Tibial nerve (tissue), 4 donors: ENCODE measurements around the gene IL17A. TPM values are rescaled to one million over a fixed set of nuclear protein-coding genes. Genes with fewer than 3 reads are reported as not detected.

Experiments used
- DNase-seq, 2 donors: peaks; one replicate each; pipeline ENCODE4 v3.0.0-alpha.2; 2019; ENCODE audit warnings: low spot score in 2 of 2
- H3K27ac ChIP-seq, 4 donors: fragments of 200-600 bp; sonication (generic) in 3 of 4; one replicate each; pipeline ENCODE4 v1.5.1; 2017 to 2019; ENCODE audit warnings: mild to moderate bottlenecking in 1 of 4
- H3K27me3 ChIP-seq, 2 donors: fragments of 200-600 bp; sonication (generic) in 1 of 2; one replicate each; pipeline versions ENCODE4 v1.5.1 to v1.6.0; 2017 to 2019
- H3K36me3 ChIP-seq, 3 donors: fragments of 200-600 bp; sonication (generic); one replicate each; pipeline ENCODE4 v1.5.1; 2018 to 2019
- H3K4me1 ChIP-seq, 4 donors: fragments of 200-600 bp; sonication (generic) in 3 of 4; one replicate each; pipeline ENCODE4 v1.5.1; 2017 to 2019
- H3K4me3 ChIP-seq, 4 donors: fragments of 200-600 bp; sonication (generic) in 3 of 4; one replicate each; pipeline ENCODE4 v1.5.1; 2017 to 2019; ENCODE audit warnings: mild to moderate bottlenecking in 1 of 4, moderate library complexity in 1 of 4
- H3K9me3 ChIP-seq, 4 donors: fragments of 200-600 bp; sonication (generic) in 3 of 4; one replicate each; pipeline ENCODE4 v1.5.1; 2017 to 2019
- EP300 ChIP-seq, 2 donors: sonication (generic); formaldehyde crosslinking; IDR thresholded peaks; one replicate each; pipeline ENCODE4 v1.6.1; 2017; ENCODE audit warnings: antibody characterized with exemption in 2 of 2, mild to moderate bottlenecking in 1 of 2
- POLR2A ChIP-seq, 2 donors: fragments of 450-650 bp; IDR thresholded peaks; one replicate each; pipeline ENCODE4 v1.6.1; 2017; ENCODE audit warnings: antibody characterized with exemption in 2 of 2, mild to moderate bottlenecking in 2 of 2, moderate library complexity in 2 of 2
- WGBS, 2 donors: methylation state at CpG; one replicate each; pipeline ENCODE4 v1.1.5; 2018; 5-methylcytosine and 5-hydroxymethylcytosine counted together
- total RNA-seq, 4 donors: library from RNA; depleted of rRNA; stranded (reverse); fragments of >200 nt; gene quantifications; one replicate each; pipeline ENCODE4 v1.1.0, GENCODE V29; 2016
- TF ChIP-seq, protein P1 (sequence below), 5 experiments: fragments of 200-600 bp in 3 of 5; fragments of 450-650 bp in 2 of 5; sonication (generic) in 3 of 5; IDR thresholded peaks; one replicate each; pipeline ENCODE4 v1.5.1; 2016 to 2019; ENCODE audit warnings: antibody characterized with exemption in 5 of 5, mild to moderate bottlenecking in 3 of 5, moderate library complexity in 2 of 5

IL17A gene
- total RNA-seq, 4 donors from 2014 or later, result not detected

DNA sequence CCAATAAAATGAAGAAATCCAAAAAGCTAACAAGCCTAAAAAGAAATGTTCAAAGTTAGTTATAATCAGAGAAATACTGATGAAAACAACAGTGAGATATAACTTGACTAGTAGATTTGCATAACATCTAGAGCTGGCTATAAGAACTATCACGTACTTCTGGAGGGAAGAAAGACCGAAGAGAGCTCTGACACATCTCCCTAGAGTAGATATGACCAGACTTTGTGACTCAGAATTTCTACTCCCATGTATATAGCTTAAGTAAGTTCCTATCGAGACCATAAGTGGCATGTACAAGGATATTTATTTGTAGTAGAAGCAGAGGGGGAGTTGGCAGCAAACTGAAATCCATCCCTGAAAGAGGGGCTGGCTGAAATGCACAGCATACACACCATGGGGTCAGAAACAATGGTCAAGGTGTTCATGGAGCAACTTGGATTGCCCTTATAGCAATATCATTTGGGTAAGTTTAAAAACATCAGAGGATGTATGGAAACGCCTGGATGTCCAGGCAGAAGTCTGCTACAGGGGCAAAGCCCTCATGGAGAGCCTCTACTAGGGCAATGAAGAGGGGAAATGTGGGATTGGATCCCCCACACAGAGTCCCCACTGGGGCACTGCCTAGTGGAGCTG, 25.6 kb upstream of the IL17A start:
- 80 to 89% methylated on average over 4 of the region's 4 CpGs for WGBS, 2 donors
- no peaks in the 10 kb centered on the region for H3K27me3 ChIP-seq
- H3K4me1 ChIP-seq, result peaks cover 0 to 13% (median 0%) of the 10 kb centered on the region in 4 donors
- no peak overlapping the region for H3K4me3 ChIP-seq
- no peaks in the 10 kb centered on the region for H3K9me3 ChIP-seq
- no peak for DNase-seq
- TF ChIP-seq EP300 (IDR thresholded peaks at IDR 0.05), result no peak
- TF ChIP-seq POLR2A (IDR thresholded peaks at IDR 0.05), result no peak
- TF ChIP-seq, protein P1, sequence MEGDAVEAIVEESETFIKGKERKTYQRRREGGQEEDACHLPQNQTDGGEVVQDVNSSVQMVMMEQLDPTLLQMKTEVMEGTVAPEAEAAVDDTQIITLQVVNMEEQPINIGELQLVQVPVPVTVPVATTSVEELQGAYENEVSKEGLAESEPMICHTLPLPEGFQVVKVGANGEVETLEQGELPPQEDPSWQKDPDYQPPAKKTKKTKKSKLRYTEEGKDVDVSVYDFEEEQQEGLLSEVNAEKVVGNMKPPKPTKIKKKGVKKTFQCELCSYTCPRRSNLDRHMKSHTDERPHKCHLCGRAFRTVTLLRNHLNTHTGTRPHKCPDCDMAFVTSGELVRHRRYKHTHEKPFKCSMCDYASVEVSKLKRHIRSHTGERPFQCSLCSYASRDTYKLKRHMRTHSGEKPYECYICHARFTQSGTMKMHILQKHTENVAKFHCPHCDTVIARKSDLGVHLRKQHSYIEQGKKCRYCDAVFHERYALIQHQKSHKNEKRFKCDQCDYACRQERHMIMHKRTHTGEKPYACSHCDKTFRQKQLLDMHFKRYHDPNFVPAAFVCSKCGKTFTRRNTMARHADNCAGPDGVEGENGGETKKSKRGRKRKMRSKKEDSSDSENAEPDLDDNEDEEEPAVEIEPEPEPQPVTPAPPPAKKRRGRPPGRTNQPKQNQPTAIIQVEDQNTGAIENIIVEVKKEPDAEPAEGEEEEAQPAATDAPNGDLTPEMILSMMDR (IDR thresholded peaks at IDR 0.05), result no peak
- H3K36me3 ChIP-seq, result no peaks in the 10 kb centered on the region
- no peak overlapping the region for H3K27ac ChIP-seq

- H3K27ac ChIP-seq, result no peak overlapping the region
- no peaks in the 10 kb centered on the region for H3K27me3 ChIP-seq
- peaks cover 0 to 2% (median 0%) of the 10 kb centered on the region in 4 donors for H3K4me1 ChIP-seq
- H3K4me3 ChIP-seq, result no peak overlapping the region
- H3K9me3 ChIP-seq, result no peaks in the 10 kb centered on the region
- no peaks in the 10 kb centered on the region for H3K36me3 ChIP-seq
- 68 to 81% methylated on average over 3 of the region's 3 CpGs for WGBS, 2 donors
- TF ChIP-seq EP300 (IDR thresholded peaks at IDR 0.05) (no peak), POLR2A (IDR thresholded peaks at IDR 0.05) (no peak)
- TF ChIP-seq, protein P1 (IDR thresholded peaks at IDR 0.05), result no peak
- DNase-seq, result no peak
These were observed 24.3 kb upstream of the IL17A start for GRCh38 chr6:52161689-52162438.

DNA sequence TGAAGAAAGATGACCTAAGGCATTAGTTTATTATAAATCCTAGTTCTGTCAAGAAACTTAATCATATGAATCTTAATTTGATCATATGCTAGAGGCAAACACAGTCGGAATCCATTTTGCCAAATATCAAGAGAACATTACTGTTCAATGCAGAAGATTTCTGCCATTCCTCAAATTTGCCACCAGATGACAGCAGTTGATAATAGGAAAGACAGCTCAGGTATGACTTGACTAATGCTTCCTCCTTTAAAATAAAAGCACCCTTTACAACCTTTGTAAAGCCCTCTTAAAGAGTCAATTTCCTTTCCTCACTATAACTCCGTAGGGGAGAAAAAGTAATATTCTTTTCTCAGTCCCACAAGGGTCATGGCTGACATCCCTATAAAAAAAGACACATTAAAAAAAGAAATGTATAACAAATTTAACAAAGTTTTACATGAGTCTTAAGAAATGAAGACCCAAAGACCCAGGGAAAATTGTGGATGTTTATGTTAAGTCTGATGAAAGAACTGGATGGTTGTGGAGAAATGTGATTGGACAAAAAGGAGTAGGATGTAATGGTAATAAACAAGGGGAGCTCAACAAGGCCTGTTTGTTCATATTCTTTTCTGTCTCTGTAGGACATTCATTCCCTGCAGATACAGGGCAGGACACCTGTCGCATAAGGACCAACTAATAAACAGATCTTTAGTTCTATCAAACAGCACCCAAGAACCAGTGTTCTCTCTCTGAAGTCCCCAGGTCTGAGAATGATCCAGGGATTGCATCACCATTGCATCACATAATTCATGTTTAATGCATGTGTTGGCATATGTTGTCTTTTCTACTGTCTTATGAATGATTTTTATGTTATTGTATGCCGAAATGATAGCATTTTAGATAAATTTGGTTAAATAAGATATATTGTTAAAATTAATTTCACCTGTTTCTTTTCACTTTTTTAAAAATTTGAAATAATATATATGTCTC, 23.0 kb upstream of the IL17A start:
- Histone ChIP-seq H3K4me1 (no peaks in the 10 kb centered on the region), H3K27ac (no peak overlapping the region), H3K36me3 (no peaks in the 10 kb centered on the region), H3K4me3 (no peak overlapping the region), H3K27me3 (no peaks in the 10 kb centered on the region), H3K9me3 (no peaks in the 10 kb centered on the region)
- WGBS, 2 donors, result 49 to 63% methylated on average over 4 of the region's 4 CpGs
- DNase-seq, result no peak
- TF ChIP-seq, protein P1 (IDR thresholded peaks at IDR 0.05), result peak in 4 of 5 experiments; percentile 31 to 54 (median 42)
- no peak for TF ChIP-seq EP300 (IDR thresholded peaks at IDR 0.05)

DNA sequence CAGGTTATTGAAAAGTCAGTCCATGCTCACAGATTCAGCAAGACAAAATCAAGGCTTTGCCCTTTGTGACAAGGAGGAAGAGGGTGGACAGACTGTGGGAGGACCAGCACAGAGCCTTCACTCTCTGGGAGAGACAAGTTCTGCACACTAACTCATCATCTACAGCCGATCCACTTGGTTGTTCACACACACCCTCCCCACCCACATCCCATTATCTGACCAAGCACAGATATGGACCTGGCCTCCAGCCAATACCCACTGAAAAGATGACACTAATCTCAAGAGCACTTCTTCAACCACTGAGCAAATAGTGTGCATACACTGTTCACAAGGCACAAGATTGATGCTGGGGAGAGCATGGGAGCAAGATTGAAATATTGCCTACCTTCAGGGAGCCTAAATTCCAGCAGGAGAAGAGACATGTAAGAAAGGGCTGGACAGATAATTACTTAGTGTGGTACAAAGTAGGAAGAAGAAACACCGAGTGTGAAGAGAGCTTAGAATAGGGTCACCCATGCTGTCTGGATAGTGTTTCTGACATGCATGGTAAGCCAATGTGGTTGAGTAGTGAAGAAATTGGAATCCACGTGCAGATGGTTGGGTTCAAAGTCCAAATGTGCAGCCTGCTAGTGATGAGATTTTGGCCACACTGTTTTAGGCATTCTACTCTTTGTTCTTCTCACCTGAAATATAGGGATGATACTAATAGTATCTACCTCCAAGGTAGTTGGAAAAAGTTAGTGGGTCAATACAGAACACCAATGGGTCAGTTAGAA, 21.7 kb upstream of the IL17A start:
- H3K27ac ChIP-seq, result no peak overlapping the region
- no peak for DNase-seq
- H3K4me3 ChIP-seq, result no peak overlapping the region
- H3K4me1 ChIP-seq, result no peaks in the 10 kb centered on the region
- WGBS, 2 donors, result 64 to 75% methylated on average over 3 of the region's 3 CpGs
- no peak for TF ChIP-seq EP300 (IDR thresholded peaks at IDR 0.05)
- no peak for TF ChIP-seq POLR2A (IDR thresholded peaks at IDR 0.05)
- TF ChIP-seq, protein P1 (IDR thresholded peaks at IDR 0.05), result no peak
- H3K27me3 ChIP-seq, result no peaks in the 10 kb centered on the region
- H3K9me3 ChIP-seq, result no peaks in the 10 kb centered on the region
- H3K36me3 ChIP-seq, result no peaks in the 10 kb centered on the region
